Heart left ventricle (tissue), 16 donors: ENCODE measurements around the gene CSMD2. TPM values are rescaled to one million over a fixed set of nuclear protein-coding genes. Genes with fewer than 3 reads are reported as not detected.

ENCODE experiments used
- ATAC-seq, 4 donors: fragments of 200-7000 bp; cut with Tn5 transposase; one replicate each; pipeline ENCODE4 v1.9.1; 2020 to 2022; ENCODE audit warnings: moderate library complexity in 4 of 4, mild to moderate bottlenecking in 3 of 4, moderate number of reproducible peaks in 1 of 4
- DNase-seq, 5 donors: peaks; one replicate each; pipeline ENCODE4 v3.0.0-alpha.2; 2020
- H3K27ac ChIP-seq, 12 donors: fragments of 200-600 bp; sonication (generic) in 4 of 12; one replicate each; pipeline versions ENCODE4 v1.5.0 to v1.8.0; 2016 to 2022; ENCODE audit warnings: mild to moderate bottlenecking in 2 of 12
- H3K27me3 ChIP-seq, 9 donors: fragments of 200-600 bp; sonication (generic) in 2 of 9; one replicate each; pipeline versions ENCODE4 v1.5.1 to v1.8.0; 2016 to 2022; ENCODE audit warnings: mild to moderate bottlenecking in 3 of 9
- H3K36me3 ChIP-seq, 9 donors: fragments of 200-600 bp; sonication (generic) in 2 of 9; one replicate each; pipeline versions ENCODE4 v1.5.0 to v1.8.0; 2018 to 2022; ENCODE audit warnings: mild to moderate bottlenecking in 2 of 9
- H3K4me1 ChIP-seq, 12 donors: fragments of 200-600 bp; sonication (generic) in 4 of 12; one replicate each; pipeline versions ENCODE4 v1.5.0 to v1.8.0; 2016 to 2022; ENCODE audit warnings: mild to moderate bottlenecking in 3 of 12
- H3K4me3 ChIP-seq, 12 donors: fragments of 200-600 bp; sonication (generic) in 4 of 12; one replicate each; pipeline versions ENCODE4 v1.5.0 to v1.8.0; 2017 to 2022; ENCODE audit warnings: mild to moderate bottlenecking in 9 of 12, moderate library complexity in 4 of 12
- H3K9me3 ChIP-seq, 12 donors: fragments of 200-600 bp; sonication (generic) in 4 of 12; one replicate each; pipeline versions ENCODE4 v1.5.0 to v1.8.0; 2016 to 2022; ENCODE audit warnings: mild to moderate bottlenecking in 1 of 12
- CTCF ChIP-seq, 12 donors: fragments of 200-600 bp; sonication (generic) in 4 of 12; IDR thresholded peaks; one replicate each; pipeline versions ENCODE4 v1.5.0 to v1.8.0; 2018 to 2022; ENCODE audit warnings: antibody characterized with exemption in 12 of 12, mild to moderate bottlenecking in 5 of 12
- POLR2A ChIP-seq, 2 donors: fragments of 450-650 bp; IDR thresholded peaks; one replicate each; pipeline ENCODE4 v1.6.1; 2017; ENCODE audit warnings: antibody characterized with exemption in 2 of 2, mild to moderate bottlenecking in 2 of 2, moderate library complexity in 2 of 2
- WGBS, 4 donors: extraction: QIAGEN DNeasy Blood & Tissue Kit in 2 of 4; methylation state at CpG; one replicate each; pipeline versions ENCODE4 v1.1.5 to v1.1.7; 2013 to 2018; 5-methylcytosine and 5-hydroxymethylcytosine counted together
- intact Hi-C, 10 donors: fragments of 100-400 bp; cut with DNase I; formaldehyde crosslinking; loops; one replicate each; pipeline versions ENCODE4 v1.11.1 to v1.14.2; 2022
- polyA plus RNA-seq, 2 donors: library from polyadenylated mRNA; stranded (reverse); fragments of 200-250 nt; gene quantifications; one replicate each; pipeline ENCODE4 v1.2.3, GENCODE V29; 2013
- total RNA-seq, 9 donors: library from RNA; depleted of rRNA in 2 of 9; stranded (reverse); fragments of >200 nt in 2 of 9; fragmentation: NEBNext Ultra II Directional in 3 of 9; extraction: Animal tissue kit (Norgen Biotek cat#: 25700) in 3 of 9; gene quantifications; one replicate each; pipeline versions ENCODE4 v1.1.0 to v1.2.4, GENCODE V29; 2016 to 2023
- donor health status: ischemic (EF 13 %, LVEDD 7.1; RV severe dilation, severe dysfunction).
- donor health status: healthy with polysubstance abuse.
- donor health status: DM: no; HTN: yes; CAD: no.
- donor health status: DM: no; HTN: no; CAD: no.
- donor health status: ischemic (EF 25% LVEDD 6.9; RV normal size, moderate dysfunction).
- donor health status: ischemic (EF 25% LVEDD 5.7; RV mildly dilated, moderate dysfunction).
- donor health status: healthy.
- donor health status: DM: yes; HTN: yes; CAD: no.
- donor health status: ischemic (EF 35%, LVEDD 5.7; RV mildly dilated, moderate dysfunction).
- donor health status: nonischemic (EF 11% LVEDD 7.7; RV severe dilation, severe dysfunction).
- donor health status: DM: yes; HTN: yes; CAD: no.
- donor health status: PGD.
- donor health status: ischemic (EF 29% LVEDD 5.4; RV normal size, mild dysfunction).
- donor health status: nonischemic (EF 23%, LVEDD 6.1; RV moderate dilation, normal function).

Gene CSMD2
- total and polyA plus RNA-seq, 11 donors = 0.02 to 0.79 (median 0.22) TPM

GRCh38 chr1:33560680-33561079 lies 604.4 kb downstream of the CSMD2 start:
- Histone ChIP-seq H3K4me1 (peaks cover 0 to 14% (median 0%) of the 10 kb centered on the region in 12 donors), H3K9me3 (peaks cover 0 to under 1% (median 0%) of the 10 kb centered on the region in 12 donors), H3K4me3 (no peak overlapping the region), H3K36me3 (no peaks in the 10 kb centered on the region), H3K27ac (no peak overlapping the region), H3K27me3 (no peaks in the 10 kb centered on the region)
- intact Hi-C loops = no loop called here
- TF ChIP-seq POLR2A (IDR thresholded peaks at IDR 0.05) = no peak
- no peak for TF ChIP-seq CTCF (IDR thresholded peaks at IDR 0.05)
- WGBS, 4 donors = 93 to 100% (median 96%) methylated on average over 3 of the region's 3 CpGs
- ATAC-seq = no peak
- DNase-seq = no peak

GRCh38 chr1:33548721-33549120 lies 616.3 kb downstream of the CSMD2 start:
- 91 to 98% (median 94%) methylated on average over 2 of the region's 2 CpGs for WGBS, 4 donors
- intact Hi-C loops = no loop called here
- TF ChIP-seq POLR2A (IDR thresholded peaks at IDR 0.05) (no peak), CTCF (IDR thresholded peaks at IDR 0.05) (no peak)

GRCh38 chr1:33548319-33548718 lies 616.7 kb downstream of the CSMD2 start:
- DNase-seq (no peak), ATAC-seq (no peak)
- TF ChIP-seq POLR2A (IDR thresholded peaks at IDR 0.05) (no peak), CTCF (IDR thresholded peaks at IDR 0.05) (no peak)
- intact Hi-C loops = no loop called here
- Histone ChIP-seq H3K36me3 (no peaks in the 10 kb centered on the region), H3K4me1 (no peaks in the 10 kb centered on the region), H3K4me3 (no peak overlapping the region), H3K27me3 (no peaks in the 10 kb centered on the region), H3K27ac (no peak overlapping the region), H3K9me3 (peaks cover 0 to 33% (median 8%) of the 10 kb centered on the region in 12 donors)
- WGBS, 4 donors = 78 to 95% (median 84%) methylated on average over 2 of the region's 2 CpGs

More at GRCh38 chr1:33548721-33549120, 616.3 kb downstream of the CSMD2 start:
- Histone ChIP-seq H3K27me3 (no peaks in the 10 kb centered on the region), H3K36me3 (no peaks in the 10 kb centered on the region), H3K9me3 (peaks cover 0 to 33% (median 8%) of the 10 kb centered on the region in 12 donors), H3K4me1 (no peaks in the 10 kb centered on the region), H3K27ac (no peak overlapping the region), H3K4me3 (no peak overlapping the region)
- ATAC-seq = no peak
- no peak for DNase-seq

- no peak for DNase-seq
- TF ChIP-seq POLR2A (IDR thresholded peaks at IDR 0.05) (no peak), CTCF (IDR thresholded peaks at IDR 0.05) (no peak)
- Histone ChIP-seq H3K36me3 (no peaks in the 10 kb centered on the region), H3K27ac (no peak overlapping the region), H3K27me3 (no peaks in the 10 kb centered on the region), H3K4me1 (no peaks in the 10 kb centered on the region), H3K9me3 (peaks cover 0 to 32% (median 8%) of the 10 kb centered on the region in 12 donors), H3K4me3 (no peak overlapping the region)
- intact Hi-C loops = no loop called here
- 73 to 78% (median 74%) methylated on average over 3 of the region's 3 CpGs for WGBS, 4 donors
- no peak for ATAC-seq
Observed at GRCh38 chr1:33547576-33547975, 617.5 kb downstream of the CSMD2 start.
